ENCODE data around the gene PRKCH.

PRKCH gene

GRCh38 chr14:61593330-61593729 is 272.0 kb downstream of the PRKCH start:
- Histone ChIP-seq H2AK5ac (ENCODE audit: low read length, severe bottlenecking) (peak overlapping the region; percentile 98), H3K4me3 (ENCODE audit: insufficient read depth in 1 of 2, low read depth in 1 of 2, low read length in 2 of 2) (no peak overlapping the region), H2BK5ac (ENCODE audit: low read depth, low read length, poor library complexity, severe bottlenecking) (no peak overlapping the region), H3K4ac (ENCODE audit: low read depth in 1 of 2, low read length in 2 of 2) (no peak overlapping the region), H2AFZ (ENCODE audit: low read depth, low read length) (no peak overlapping the region), H3K27ac (ENCODE audit: low read length, poor library complexity, severe bottlenecking) (no peak overlapping the region), H3K4me1 (ENCODE audit: control insufficient read depth, insufficient read depth, low read depth, low read length) (peaks cover 25% of the 10 kb centered on the region), H4K8ac (ENCODE audit: low read length) (no peak overlapping the region), H3K14ac (ENCODE audit: low read length in 2 of 2) (no peak overlapping the region), H2BK15ac (ENCODE audit: low read depth, poor library complexity, severe bottlenecking) (no peak overlapping the region), H3K18ac (ENCODE audit: low read depth in 1 of 2, low read length in 2 of 2) (no peak overlapping the region), H3K9ac (ENCODE audit: low read length) (no peak overlapping the region), H3K23ac (ENCODE audit: low read length in 2 of 2) (no peak overlapping the region), H3K9me3 (ENCODE audit: control insufficient read depth, low read length) (no peaks in the 10 kb centered on the region), H3K36me3 (ENCODE audit: control insufficient read depth in 1 of 2, insufficient read depth in 2 of 2, low read depth in 1 of 2, low read length in 2 of 2) (peaks cover 0 to 3% of the 10 kb centered on the region in 2 experiments), H3K27me3 (ENCODE audit: control insufficient read depth in 1 of 2, insufficient read depth in 1 of 2, low read length in 2 of 2) (no peaks in the 10 kb centered on the region), H3K4me2 (ENCODE audit: low read length, poor library complexity, severe bottlenecking) (no peak overlapping the region), H2BK12ac (ENCODE audit: low read length in 2 of 2) (no peak overlapping the region), H2BK120ac (ENCODE audit: low read depth, low read length) (no peak overlapping the region), H3K79me1 (replicated peaks; ENCODE audit: low read length, poor library complexity, severe bottlenecking) (peaks cover 16% of the 10 kb centered on the region), H4K91ac (ENCODE audit: low read length) (no peak overlapping the region)
- DNase-seq = no peak
- WGBS = 100% methylated on average over 2 of the region's 3 CpGs

GRCh38 chr14:61596990-61597389 is 275.6 kb downstream of the PRKCH start:
- Histone ChIP-seq H3K14ac (ENCODE audit: low read length in 2 of 2) (no peak overlapping the region), H3K4me3 (ENCODE audit: insufficient read depth in 1 of 2, low read depth in 1 of 2, low read length in 2 of 2) (no peak overlapping the region), H3K23ac (ENCODE audit: low read length in 2 of 2) (no peak overlapping the region), H3K79me1 (replicated peaks; ENCODE audit: low read length, poor library complexity, severe bottlenecking) (peaks cover 14% of the 10 kb centered on the region), H2BK5ac (ENCODE audit: low read depth, low read length, poor library complexity, severe bottlenecking) (no peak overlapping the region), H3K27me3 (ENCODE audit: control insufficient read depth in 1 of 2, insufficient read depth in 1 of 2, low read length in 2 of 2) (no peaks in the 10 kb centered on the region), H2AK5ac (ENCODE audit: low read length, severe bottlenecking) (peak overlapping the region; percentile 64), H2BK15ac (ENCODE audit: low read depth, poor library complexity, severe bottlenecking) (no peak overlapping the region), H4K91ac (ENCODE audit: low read length) (no peak overlapping the region), H2BK120ac (ENCODE audit: low read depth, low read length) (no peak overlapping the region), H3K27ac (ENCODE audit: low read length, poor library complexity, severe bottlenecking) (no peak overlapping the region), H4K8ac (ENCODE audit: low read length) (no peak overlapping the region), H3K9me3 (ENCODE audit: control insufficient read depth, low read length) (no peaks in the 10 kb centered on the region), H3K4me2 (ENCODE audit: low read length, poor library complexity, severe bottlenecking) (no peak overlapping the region), H3K18ac (ENCODE audit: low read depth in 1 of 2, low read length in 2 of 2) (peak overlapping the region in 1 of 2 experiments; percentile 21), H3K4me1 (ENCODE audit: control insufficient read depth, insufficient read depth, low read depth, low read length) (peaks cover 10% of the 10 kb centered on the region), H2BK12ac (ENCODE audit: low read length in 2 of 2) (no peak overlapping the region), H3K4ac (ENCODE audit: low read depth in 1 of 2, low read length in 2 of 2) (no peak overlapping the region), H3K9ac (ENCODE audit: low read length) (peak overlapping the region; percentile 19), H2AFZ (ENCODE audit: low read depth, low read length) (no peak overlapping the region), H3K36me3 (ENCODE audit: control insufficient read depth in 1 of 2, insufficient read depth in 2 of 2, low read depth in 1 of 2, low read length in 2 of 2) (no peaks in the 10 kb centered on the region)
- peak; percentile 67 for DNase-seq
- 75% methylated on average over 3 of the region's 5 CpGs for WGBS

- Histone ChIP-seq H2AFZ (ENCODE audit: low read depth, low read length) (no peak overlapping the region), H3K18ac (ENCODE audit: low read depth in 1 of 2, low read length in 2 of 2) (peak overlapping the region in 1 of 2 experiments; percentile 76), H3K4me2 (ENCODE audit: low read length, poor library complexity, severe bottlenecking) (peak overlapping the region; percentile 3), H3K4ac (ENCODE audit: low read depth in 1 of 2, low read length in 2 of 2) (no peak overlapping the region), H3K4me3 (ENCODE audit: insufficient read depth in 1 of 2, low read depth in 1 of 2, low read length in 2 of 2) (no peak overlapping the region), H3K36me3 (ENCODE audit: control insufficient read depth in 1 of 2, insufficient read depth in 2 of 2, low read depth in 1 of 2, low read length in 2 of 2) (no peaks in the 10 kb centered on the region), H3K23ac (ENCODE audit: low read length in 2 of 2) (no peak overlapping the region), H4K91ac (ENCODE audit: low read length) (no peak overlapping the region), H2BK120ac (ENCODE audit: low read depth, low read length) (no peak overlapping the region), H2BK12ac (ENCODE audit: low read length in 2 of 2) (no peak overlapping the region), H3K14ac (ENCODE audit: low read length in 2 of 2) (no peak overlapping the region), H3K79me1 (replicated peaks; ENCODE audit: low read length, poor library complexity, severe bottlenecking) (peaks cover 6% of the 10 kb centered on the region), H3K27ac (ENCODE audit: low read length, poor library complexity, severe bottlenecking) (peak overlapping the region; percentile 2), H2AK5ac (ENCODE audit: low read length, severe bottlenecking) (no peak overlapping the region), H4K8ac (ENCODE audit: low read length) (peak overlapping the region; percentile 1), H2BK5ac (ENCODE audit: low read depth, low read length, poor library complexity, severe bottlenecking) (no peak overlapping the region), H3K9me3 (ENCODE audit: control insufficient read depth, low read length) (no peaks in the 10 kb centered on the region), H2BK15ac (ENCODE audit: low read depth, poor library complexity, severe bottlenecking) (no peak overlapping the region), H3K27me3 (ENCODE audit: control insufficient read depth in 1 of 2, insufficient read depth in 1 of 2, low read length in 2 of 2) (no peaks in the 10 kb centered on the region), H3K9ac (ENCODE audit: low read length) (peak overlapping the region; percentile 19), H3K4me1 (ENCODE audit: control insufficient read depth, insufficient read depth, low read depth, low read length) (peaks cover 10% of the 10 kb centered on the region)
- no CpG with 5 or more reads among the region's 1 CpG for WGBS
- no peak for DNase-seq
Measured at GRCh38 chr14:61598980-61599379, 277.6 kb downstream of the PRKCH start.

GRCh38 chr14:61599942-61600341 is 278.6 kb downstream of the PRKCH start:
- H3K18ac ChIP-seq (ENCODE audit: low read depth in 1 of 2, low read length in 2 of 2) = no peak overlapping the region
- peaks cover 6% of the 10 kb centered on the region for H3K4me1 ChIP-seq (ENCODE audit: control insufficient read depth, insufficient read depth, low read depth, low read length)
- no peak overlapping the region for H3K4me3 ChIP-seq (ENCODE audit: insufficient read depth in 1 of 2, low read depth in 1 of 2, low read length in 2 of 2)
- no peak overlapping the region for H3K4me2 ChIP-seq (ENCODE audit: low read length, poor library complexity, severe bottlenecking)
- H4K91ac ChIP-seq (ENCODE audit: low read length) = no peak overlapping the region
- no peak overlapping the region for H2AK5ac ChIP-seq (ENCODE audit: low read length, severe bottlenecking)
- peaks cover 8% of the 10 kb centered on the region for H3K79me1 ChIP-seq (replicated peaks; ENCODE audit: low read length, poor library complexity, severe bottlenecking)
- no peak overlapping the region for H2BK120ac ChIP-seq (ENCODE audit: low read depth, low read length)
- no peak overlapping the region for H3K14ac ChIP-seq (ENCODE audit: low read length in 2 of 2)
- H3K9me3 ChIP-seq (ENCODE audit: control insufficient read depth, low read length) = no peaks in the 10 kb centered on the region
- no peaks in the 10 kb centered on the region for H3K36me3 ChIP-seq (ENCODE audit: control insufficient read depth in 1 of 2, insufficient read depth in 2 of 2, low read depth in 1 of 2, low read length in 2 of 2)
- H3K4ac ChIP-seq (ENCODE audit: low read depth in 1 of 2, low read length in 2 of 2) = no peak overlapping the region
- H3K23ac ChIP-seq (ENCODE audit: low read length in 2 of 2) = no peak overlapping the region
- no peak overlapping the region for H4K8ac ChIP-seq (ENCODE audit: low read length)
- H3K9ac ChIP-seq (ENCODE audit: low read length) = no peak overlapping the region
- no peak for DNase-seq
- H2BK5ac ChIP-seq (ENCODE audit: low read depth, low read length, poor library complexity, severe bottlenecking) = no peak overlapping the region
- no peaks in the 10 kb centered on the region for H3K27me3 ChIP-seq (ENCODE audit: control insufficient read depth in 1 of 2, insufficient read depth in 1 of 2, low read length in 2 of 2)
- H3K27ac ChIP-seq (ENCODE audit: low read length, poor library complexity, severe bottlenecking) = no peak overlapping the region
- H2BK15ac ChIP-seq (ENCODE audit: low read depth, poor library complexity, severe bottlenecking) = no peak overlapping the region
- WGBS = no CpG with 5 or more reads among the region's 1 CpG
- no peak overlapping the region for H2AFZ ChIP-seq (ENCODE audit: low read depth, low read length)
- no peak overlapping the region for H2BK12ac ChIP-seq (ENCODE audit: low read length in 2 of 2)

Data from mesenchymal stem cell (in vitro differentiated cells and primary cell).